Upper lobe of right lung (tissue), 1 donor: ENCODE results near the gene OR6B3. TPM values are rescaled to one million over a fixed set of nuclear protein-coding genes. Genes with fewer than 3 reads are reported as not detected.

Experiments
- ATAC-seq: fragments of 200-7000 bp; cut with Tn5 transposase; one replicate; pipeline ENCODE4 v1.9.1; 2020; ENCODE audit warnings: mild to moderate bottlenecking, moderate library complexity
- DNase-seq: peaks from one replicate; pipeline ENCODE4 v3.0.0-alpha.2; 2020
- H3K27ac ChIP-seq: fragments of 200-600 bp; one replicate; pipeline ENCODE4 v1.8.0; 2022
- H3K27me3 ChIP-seq: fragments of 200-600 bp; one replicate; pipeline ENCODE4 v1.8.0; 2022; ENCODE audit warnings: mild to moderate bottlenecking
- H3K36me3 ChIP-seq: fragments of 200-600 bp; one replicate; pipeline ENCODE4 v1.8.0; 2022
- H3K4me1 ChIP-seq: fragments of 200-600 bp; one replicate; pipeline ENCODE4 v1.8.0; 2022
- H3K4me3 ChIP-seq: fragments of 200-600 bp; one replicate; pipeline ENCODE4 v1.8.0; 2022; ENCODE audit warnings: mild to moderate bottlenecking
- H3K9me3 ChIP-seq: fragments of 200-600 bp; one replicate; pipeline ENCODE4 v1.8.0; 2022
- intact Hi-C: fragments of 100-400 bp; cut with DNase I; formaldehyde crosslinking; loops from one replicate; pipeline ENCODE4 v1.11.0; 2022
- total RNA-seq: library from RNA; stranded (reverse); fragmentation: NEBNext Ultra II Directional; extraction: Animal tissue kit (Norgen Biotek cat#: 25700); gene quantifications from one replicate; pipeline ENCODE4 v1.2.1, GENCODE V29; 2021
- TF ChIP-seq, protein P1 (sequence below): fragments of 200-600 bp; IDR thresholded peaks from one replicate; pipeline ENCODE4 v1.8.0; 2022; ENCODE audit warnings: antibody characterized with exemption
- donor health status: DM: no; HTN: yes; CAD: no; lungs with severe emphysema.

OR6B3 gene
- total RNA-seq, 1 donor from 2014 or later = not detected

DNA sequence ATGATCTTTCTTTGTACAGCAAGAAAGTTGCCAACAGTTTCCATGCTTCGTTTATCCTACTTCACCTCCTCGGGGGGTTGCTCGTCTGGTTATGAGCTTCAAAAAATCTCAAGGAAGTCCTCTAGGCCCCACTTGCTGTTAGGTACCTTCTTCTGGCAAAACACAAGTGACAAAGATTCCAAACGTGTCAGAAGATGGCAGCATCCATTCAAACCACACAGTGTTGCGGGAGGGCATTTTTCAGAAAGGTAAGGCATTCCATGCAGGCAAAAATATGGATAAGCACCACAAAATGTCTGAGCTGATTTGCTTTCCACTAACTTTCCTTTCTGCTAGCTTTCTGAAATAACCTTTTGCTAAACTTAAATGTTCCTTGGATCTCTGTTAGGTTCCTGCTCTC is 13.2 kb upstream of the OR6B3 start:
- ATAC-seq (no peak), DNase-seq (no peak)
- Histone ChIP-seq H3K27ac (no peak overlapping the region), H3K36me3 (no peaks in the 10 kb centered on the region), H3K27me3 (peaks cover 4% of the 10 kb centered on the region), H3K9me3 (no peaks in the 10 kb centered on the region), H3K4me3 (no peak overlapping the region), H3K4me1 (no peaks in the 10 kb centered on the region)
- intact Hi-C loops = no loop called here
- TF ChIP-seq, protein P1, sequence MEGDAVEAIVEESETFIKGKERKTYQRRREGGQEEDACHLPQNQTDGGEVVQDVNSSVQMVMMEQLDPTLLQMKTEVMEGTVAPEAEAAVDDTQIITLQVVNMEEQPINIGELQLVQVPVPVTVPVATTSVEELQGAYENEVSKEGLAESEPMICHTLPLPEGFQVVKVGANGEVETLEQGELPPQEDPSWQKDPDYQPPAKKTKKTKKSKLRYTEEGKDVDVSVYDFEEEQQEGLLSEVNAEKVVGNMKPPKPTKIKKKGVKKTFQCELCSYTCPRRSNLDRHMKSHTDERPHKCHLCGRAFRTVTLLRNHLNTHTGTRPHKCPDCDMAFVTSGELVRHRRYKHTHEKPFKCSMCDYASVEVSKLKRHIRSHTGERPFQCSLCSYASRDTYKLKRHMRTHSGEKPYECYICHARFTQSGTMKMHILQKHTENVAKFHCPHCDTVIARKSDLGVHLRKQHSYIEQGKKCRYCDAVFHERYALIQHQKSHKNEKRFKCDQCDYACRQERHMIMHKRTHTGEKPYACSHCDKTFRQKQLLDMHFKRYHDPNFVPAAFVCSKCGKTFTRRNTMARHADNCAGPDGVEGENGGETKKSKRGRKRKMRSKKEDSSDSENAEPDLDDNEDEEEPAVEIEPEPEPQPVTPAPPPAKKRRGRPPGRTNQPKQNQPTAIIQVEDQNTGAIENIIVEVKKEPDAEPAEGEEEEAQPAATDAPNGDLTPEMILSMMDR = no peak

DNA sequence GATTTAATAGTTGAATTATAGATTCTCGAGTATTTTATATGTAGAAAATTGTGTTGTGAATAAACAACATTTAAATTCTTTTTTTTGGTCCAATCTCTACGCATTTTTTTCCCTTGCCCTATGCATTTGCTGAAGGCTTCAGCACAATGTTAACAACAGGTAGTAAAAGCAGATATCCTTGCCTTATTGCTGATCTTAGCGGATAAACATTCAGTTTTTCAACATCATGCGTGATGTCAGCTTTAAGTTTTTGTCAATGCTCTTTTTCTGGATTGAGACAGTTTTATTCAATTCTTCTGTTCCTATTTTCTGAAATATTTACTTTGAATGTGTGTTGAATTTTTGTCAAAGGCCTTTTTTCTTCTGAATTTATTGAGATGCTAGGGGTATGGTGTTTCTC is 11.6 kb upstream of the OR6B3 start:
- DNase-seq = no peak
- TF ChIP-seq, protein P1 = no peak
- intact Hi-C loops = no loop called here
- no peak overlapping the region for H3K4me3 ChIP-seq
- ATAC-seq = no peak
- no peak overlapping the region for H3K27ac ChIP-seq
- H3K27me3 ChIP-seq = peaks cover 4% of the 10 kb centered on the region
- no peaks in the 10 kb centered on the region for H3K36me3 ChIP-seq
- no peaks in the 10 kb centered on the region for H3K4me1 ChIP-seq
- no peaks in the 10 kb centered on the region for H3K9me3 ChIP-seq

DNA sequence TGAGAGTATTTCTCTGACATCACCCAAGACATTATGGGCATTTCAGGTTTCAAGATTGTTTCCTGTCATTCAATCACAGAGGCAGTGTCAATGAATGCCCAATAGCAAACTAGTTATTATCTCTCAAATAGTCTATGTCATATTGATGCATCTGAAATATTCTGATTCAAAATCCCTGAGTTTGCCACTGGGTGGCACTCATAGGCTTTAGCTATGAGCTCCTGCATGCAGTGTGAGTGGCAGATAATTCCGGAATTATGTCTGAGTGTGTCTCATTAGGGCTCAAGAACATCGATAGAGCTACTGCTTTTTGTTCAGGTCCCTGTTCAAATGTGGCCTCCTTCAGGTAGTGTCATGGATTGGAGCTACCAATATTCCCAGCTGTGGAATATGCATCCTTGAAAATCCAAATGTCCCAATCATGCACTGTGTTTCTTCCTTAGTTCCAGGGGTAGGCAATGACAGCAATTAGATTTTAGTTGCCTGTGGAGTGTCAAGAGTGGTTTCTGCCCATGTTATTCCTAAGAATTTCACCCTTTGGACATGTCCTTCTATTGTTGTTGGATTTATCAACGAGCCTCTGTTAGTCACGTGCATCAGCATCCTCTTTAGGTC is 7.8 kb upstream of the OR6B3 start:
- no peak overlapping the region for H3K4me3 ChIP-seq
- H3K4me1 ChIP-seq = no peaks in the 10 kb centered on the region
- intact Hi-C loops = no loop called here
- peak; percentile 77 for ATAC-seq
- DNase-seq = no peak
- TF ChIP-seq, protein P1 = peak; percentile 64
- H3K9me3 ChIP-seq = no peaks in the 10 kb centered on the region
- H3K27me3 ChIP-seq = peaks cover 14% of the 10 kb centered on the region
- no peak overlapping the region for H3K27ac ChIP-seq
- H3K36me3 ChIP-seq = no peaks in the 10 kb centered on the region

DNA sequence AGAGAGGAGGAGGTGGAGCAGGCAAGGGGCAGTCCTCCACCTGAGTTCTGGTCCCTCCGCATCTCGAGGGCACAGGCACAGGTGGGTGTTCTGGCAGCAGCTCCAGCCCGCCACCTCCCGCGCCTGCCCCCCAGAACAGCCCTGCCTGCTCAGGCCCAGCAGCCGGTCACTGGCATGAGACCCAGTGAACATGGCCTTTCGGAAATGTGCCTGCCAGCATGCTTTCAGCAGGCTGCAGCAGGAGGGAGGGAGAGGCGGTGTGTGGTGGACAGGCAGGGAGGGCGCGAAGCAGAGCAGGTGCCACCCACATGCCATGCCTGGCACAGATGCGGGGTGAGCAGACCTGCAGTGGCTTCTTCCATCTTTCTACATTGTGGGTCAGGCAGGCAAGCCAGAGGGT is 3.4 kb upstream of the OR6B3 start:
- ATAC-seq (no peak), DNase-seq (no peak)
- intact Hi-C loops = loop anchor here (5.0 kb wide), 1 partner anchor 91 kb away; no protein-coding TSS in a partner anchor
- H3K9me3 ChIP-seq = no peaks in the 10 kb centered on the region
- no peak overlapping the region for H3K27ac ChIP-seq
- no peaks in the 10 kb centered on the region for H3K36me3 ChIP-seq
- TF ChIP-seq, protein P1 = no peak
- H3K4me3 ChIP-seq = no peak overlapping the region
- no peaks in the 10 kb centered on the region for H3K4me1 ChIP-seq
- peaks cover 25% of the 10 kb centered on the region for H3K27me3 ChIP-seq

DNA sequence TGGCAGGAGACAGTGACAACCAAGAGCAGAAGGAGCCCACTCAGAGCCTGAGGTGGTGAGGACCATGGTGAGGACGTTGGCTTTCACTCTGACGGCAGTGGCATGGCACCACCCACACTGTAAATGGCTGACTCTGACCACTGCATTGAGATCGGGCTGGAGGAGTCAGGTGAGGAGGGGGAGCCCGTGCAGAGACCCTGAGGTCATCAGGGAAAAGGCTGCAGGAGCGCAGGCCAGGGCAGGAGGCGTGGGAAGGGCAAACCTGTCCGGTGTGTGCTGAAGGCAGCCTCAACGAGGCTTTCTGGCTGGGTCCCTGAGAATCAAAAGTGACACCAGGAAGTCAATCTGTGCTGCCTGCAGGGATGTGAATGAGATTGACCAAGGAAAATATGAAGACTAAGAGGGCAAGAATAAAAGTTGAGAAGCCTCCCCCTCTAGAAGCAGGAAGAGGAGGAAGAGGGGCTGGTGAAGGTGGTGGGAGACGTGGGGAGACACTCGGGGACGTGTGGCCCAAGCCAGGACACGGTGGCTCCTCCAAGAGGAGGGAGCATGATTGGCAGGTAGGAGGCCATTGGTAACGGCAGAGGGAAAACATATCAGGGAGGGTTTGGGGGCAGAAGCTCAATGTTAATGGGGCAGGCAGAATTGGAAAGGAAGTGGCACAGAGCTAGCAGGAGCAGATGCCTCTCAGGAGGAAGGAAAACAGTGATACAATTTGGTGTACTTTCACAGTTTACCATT is 2.0 kb upstream of the OR6B3 start:
- TF ChIP-seq, protein P1 = no peak
- Histone ChIP-seq H3K27ac (no peak overlapping the region), H3K36me3 (no peaks in the 10 kb centered on the region), H3K4me1 (no peaks in the 10 kb centered on the region), H3K9me3 (no peaks in the 10 kb centered on the region), H3K4me3 (no peak overlapping the region), H3K27me3 (peaks cover 25% of the 10 kb centered on the region)
- DNase-seq (no peak), ATAC-seq (no peak)
- intact Hi-C loops = loop anchor here (5.0 kb wide), 1 partner anchor 92 kb away; no protein-coding TSS in a partner anchor
